ENCODE measurements around the gene ZCCHC10.

- TF ChIP-seq EGR1 (IDR thresholded peaks at IDR 0.05; ENCODE audit: low read depth in 2 of 2), result no peak
- TF ChIP-seq CTCF (IDR thresholded peaks at IDR 0.05; ENCODE audit: low read depth, low read length, missing input control), result no peak
- TF ChIP-seq TAF1 (conservative IDR thresholded peaks at IDR 0.05), result no peak
- TF ChIP-seq JUND (IDR thresholded peaks at IDR 0.05), result no peak
- no peak for TF ChIP-seq MAX (IDR thresholded peaks at IDR 0.05)
Measured at GRCh38 chr5:133029416-133029815, 3.1 kb upstream of the ZCCHC10 start.

Measured in liver (tissue), 3 donors.